Right forelimb (tissue), 1 donor: ENCODE measurements around the gene CYP27B1.

Source experiments
- DNase-seq: peaks from one replicate; pipeline ENCODE4 v3.0.0-alpha.2; 2018

CYP27B1 gene

GRCh38 chr12:57765003-57765697 lies 1.7 kb downstream of the CYP27B1 start:
- DNase-seq = no peak

GRCh38 chr12:57764662-57765002 lies 2.2 kb downstream of the CYP27B1 start:
- DNase-seq = no peak

GRCh38 chr12:57763881-57764661 lies 2.8 kb downstream of the CYP27B1 start:
- DNase-seq = no peak

GRCh38 chr12:57762463-57762862 lies 4.4 kb downstream of the CYP27B1 start:
- DNase-seq = no peak

GRCh38 chr12:57761391-57761998 lies 5.4 kb downstream of the CYP27B1 start:
- no peak for DNase-seq

- no peak for DNase-seq
Observed at GRCh38 chr12:57760347-57760982, 6.4 kb downstream of the CYP27B1 start.

GRCh38 chr12:57759360-57759980 lies 7.4 kb downstream of the CYP27B1 start:
- DNase-seq = no peak

- no peak for DNase-seq
Observed at GRCh38 chr12:57758552-57759359, 8.1 kb downstream of the CYP27B1 start.

GRCh38 chr12:57757771-57758170 lies 9.1 kb downstream of the CYP27B1 start:
- no peak for DNase-seq

- no peak for DNase-seq
Observed at GRCh38 chr12:57756406-57757341, 10.2 kb downstream of the CYP27B1 start.

GRCh38 chr12:57755454-57756372 lies 11.2 kb downstream of the CYP27B1 start:
- no peak for DNase-seq

GRCh38 chr12:57755194-57755453 lies 11.8 kb downstream of the CYP27B1 start:
- DNase-seq = no peak

- DNase-seq = no peak
Observed at GRCh38 chr12:57754411-57755193, 12.3 kb downstream of the CYP27B1 start, which contains the start of gene MARCHF9. MARCHF9 (plus strand) TSS chr12:57755103; CDS start chr12:57755529, 426 bp downstream.

GRCh38 chr12:57753756-57754337 lies 13.0 kb downstream of the CYP27B1 start:
- DNase-seq = no peak

GRCh38 chr12:57752668-57753000 lies 14.2 kb downstream of the CYP27B1 start:
- no peak for DNase-seq

GRCh38 chr12:57751788-57752667 lies 14.8 kb downstream of the CYP27B1 start, which contains the start of gene CDK4:
CDK4 (minus strand) TSS chr12:57752310; CDS start chr12:57751717, 593 bp downstream.
- peak; percentile 99 for DNase-seq

GRCh38 chr12:57751432-57751787 lies 15.5 kb downstream of the CYP27B1 start:
- no peak for DNase-seq
